Spleen (tissue), 7 donors: ENCODE results near the gene ATF7IP2.

Experiments
- CTCF ChIP-seq, 11 experiments: fragments of 200-600 bp in 7 of 11; fragments of 450-650 bp in 4 of 11; sonication (generic) in 4 of 11; IDR thresholded peaks in 8 of 11; conservative IDR thresholded peaks in 3 of 11; 1 replicate in 7 of 11; 2 replicates in 4 of 11; pipeline versions ENCODE4 v1.4.0 to v1.8.0; 2016 to 2021; ENCODE audit warnings: antibody characterized with exemption in 11 of 11, inconsistent platforms in 4 of 11, mild to moderate bottlenecking in 1 of 11
- POLR2A ChIP-seq, 3 donors: fragments of 450-650 bp; IDR thresholded peaks; one replicate each; pipeline ENCODE4 v1.5.1; 2017; ENCODE audit warnings: antibody characterized with exemption in 3 of 3, mild to moderate bottlenecking in 1 of 3
- POLR2AphosphoS5 ChIP-seq, 3 donors: sonication (generic); formaldehyde crosslinking; IDR thresholded peaks; one replicate each; pipeline ENCODE4 v1.5.1; 2017; ENCODE audit warnings: antibody characterized with exemption in 3 of 3
- donor health status: DM: no; HTN: no; CAD: no; lungs with moderate emphysema.
- donor health status: DM: no; HTN: no; CAD: no.
- donor health status: DM: no; HTN: no; CAD: no.

GRCh38 chr16:10367616-10368188, 18.2 kb upstream of the ATF7IP2 start:
- TF ChIP-seq CTCF (IDR thresholded peaks at IDR 0.05 in 8 of 11, conservative IDR thresholded peaks at IDR 0.05 in 3 of 11) (no peak), POLR2A (IDR thresholded peaks at IDR 0.05) (no peak), POLR2AphosphoS5 (IDR thresholded peaks at IDR 0.05) (no peak)
